Activated CD8-positive, alpha-beta memory T cell treated with anti-CD3 and anti-CD28 coated beads, Interleukin-2, amount 50 U/mL, for 24 hours (primary cell): ENCODE data around the gene RAB11FIP2.

Source experiments
- DNase-seq: peaks from one replicate; pipeline ENCODE4 v3.0.0-alpha.2; 2020; ENCODE audit errors: extremely low read depth

RAB11FIP2 gene

DNA sequence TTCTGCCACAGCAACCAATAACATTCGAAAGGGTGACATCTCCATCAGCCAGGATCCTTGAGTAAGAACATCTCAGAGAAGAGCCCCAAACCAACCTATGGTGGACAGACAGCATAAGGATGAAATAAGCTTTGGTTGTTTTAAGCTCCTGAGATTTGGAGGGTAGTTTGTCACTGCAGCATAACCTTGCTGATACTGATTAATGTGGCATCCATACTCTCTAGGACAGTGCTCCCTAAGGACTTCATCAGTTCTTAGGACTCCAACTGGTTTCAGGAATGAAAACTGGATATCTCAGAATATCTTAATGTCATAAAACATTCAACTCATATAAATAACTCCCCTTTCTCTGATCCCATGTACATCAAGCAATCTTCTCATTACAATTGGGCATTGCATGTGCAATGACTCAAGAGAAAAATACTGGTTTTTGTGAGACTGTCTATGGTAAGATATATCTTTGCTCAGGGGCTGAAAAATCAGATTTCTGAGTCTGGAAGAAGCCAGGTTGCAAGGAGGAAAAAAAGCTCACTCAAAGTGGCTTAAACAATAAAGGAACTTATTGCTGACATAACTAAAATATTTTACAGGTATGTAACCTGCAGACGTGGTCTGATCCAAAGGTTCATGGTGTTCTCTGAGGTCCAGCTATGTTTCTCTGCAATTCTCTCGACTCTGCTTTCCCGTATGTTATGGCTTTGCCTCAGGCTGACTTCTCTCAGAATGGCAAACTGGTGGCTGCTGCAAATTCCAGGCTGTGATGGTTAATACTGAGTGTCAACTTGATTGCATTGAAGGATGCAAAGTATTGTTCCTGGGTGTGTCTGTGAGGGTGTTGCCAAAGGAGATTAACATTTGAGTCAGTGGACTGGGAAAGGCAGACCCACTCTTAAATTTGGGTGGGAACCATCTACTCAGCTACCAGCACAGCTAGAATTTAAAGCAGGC, 65.7 kb downstream of the RAB11FIP2 start:
- DNase-seq = no peak

DNA sequence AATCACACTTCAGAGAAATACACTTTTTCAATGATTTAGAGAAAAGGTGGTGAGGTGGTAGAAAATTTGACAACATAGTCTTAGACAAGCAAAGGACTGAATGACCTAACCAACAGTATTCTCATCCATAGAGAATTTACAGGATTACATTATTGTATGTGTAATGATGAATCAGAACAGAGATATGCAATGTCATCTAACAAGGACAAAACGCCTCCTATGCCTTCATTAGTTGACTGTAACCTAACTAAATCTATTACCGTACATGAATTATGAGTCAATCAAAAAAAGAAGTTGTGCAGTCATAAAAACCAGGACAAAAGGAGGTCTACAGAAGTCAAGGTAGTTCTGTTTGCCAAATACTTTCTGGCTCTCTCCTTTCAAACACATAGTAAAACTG, 66.5 kb downstream of the RAB11FIP2 start:
- no peak for DNase-seq

DNA sequence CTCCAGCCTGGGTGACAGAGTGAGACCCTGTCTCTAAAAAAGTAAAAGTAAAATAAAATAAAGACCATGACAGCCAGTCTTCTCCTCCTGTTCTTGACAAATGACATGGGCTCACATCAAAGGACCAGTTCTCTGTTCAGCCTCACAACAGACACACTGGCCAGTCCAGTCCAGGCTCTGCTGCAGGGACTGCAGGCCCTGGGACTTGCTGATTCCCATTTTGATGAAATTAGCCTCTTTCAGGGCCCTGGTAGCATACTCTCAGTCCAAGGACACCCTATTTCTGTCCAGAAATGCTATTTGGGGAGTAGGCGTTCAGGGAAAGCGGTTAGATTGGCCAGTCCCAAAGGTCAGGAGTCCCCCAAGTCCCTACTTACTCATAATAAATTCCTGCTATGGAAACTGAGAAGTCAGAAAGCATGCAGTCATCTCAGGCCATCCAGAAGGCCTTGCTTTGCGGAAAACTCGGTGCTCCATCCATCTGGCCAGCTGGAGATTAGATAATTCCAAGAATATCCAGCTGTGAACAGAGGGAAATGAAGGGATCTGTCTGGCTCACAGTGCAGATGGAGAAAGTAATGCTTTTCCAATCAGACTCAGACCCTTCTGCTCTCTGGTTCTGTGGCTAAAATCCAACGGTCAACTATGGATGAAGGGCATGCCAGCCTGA, 74.4 kb downstream of the RAB11FIP2 start:
- no peak for DNase-seq

DNA sequence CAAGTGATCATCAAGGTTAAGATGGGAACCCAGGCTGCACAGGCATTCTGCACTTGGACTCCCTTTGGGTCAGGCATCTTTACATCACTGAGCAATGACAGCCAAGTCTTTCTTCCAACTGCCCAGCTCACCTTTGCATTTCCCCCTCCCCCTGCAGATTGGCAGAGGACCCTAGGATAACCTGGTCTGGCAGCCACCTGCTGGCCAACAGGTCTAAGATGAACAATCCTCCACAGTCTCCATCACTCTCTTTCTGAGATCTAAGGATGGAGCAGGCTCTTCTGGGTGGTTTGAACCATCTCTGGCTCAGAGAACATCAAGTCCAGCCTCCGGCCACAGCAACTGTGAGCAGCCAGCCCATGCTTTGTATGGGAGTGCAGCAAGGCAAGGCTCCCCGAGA, 75.8 kb downstream of the RAB11FIP2 start:
- no peak for DNase-seq

DNA sequence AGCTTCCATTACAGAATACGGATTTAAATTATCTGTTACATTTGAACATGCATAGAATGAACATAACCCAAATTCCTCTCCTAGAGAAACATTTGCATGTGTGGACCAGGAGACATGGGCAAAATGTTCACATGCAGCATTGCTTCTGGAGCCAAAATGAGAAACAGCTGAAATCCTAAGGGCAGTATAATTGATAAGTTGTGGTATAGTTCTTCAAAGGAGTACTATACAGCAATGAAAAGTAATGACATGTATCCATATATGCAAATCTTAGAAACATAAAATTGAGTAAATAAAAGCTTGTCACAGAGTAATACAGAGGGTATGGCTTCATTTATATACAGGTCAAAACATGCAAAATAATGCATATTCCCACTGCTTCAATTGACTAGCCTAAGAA, 77.1 kb downstream of the RAB11FIP2 start:
- no peak for DNase-seq

DNA sequence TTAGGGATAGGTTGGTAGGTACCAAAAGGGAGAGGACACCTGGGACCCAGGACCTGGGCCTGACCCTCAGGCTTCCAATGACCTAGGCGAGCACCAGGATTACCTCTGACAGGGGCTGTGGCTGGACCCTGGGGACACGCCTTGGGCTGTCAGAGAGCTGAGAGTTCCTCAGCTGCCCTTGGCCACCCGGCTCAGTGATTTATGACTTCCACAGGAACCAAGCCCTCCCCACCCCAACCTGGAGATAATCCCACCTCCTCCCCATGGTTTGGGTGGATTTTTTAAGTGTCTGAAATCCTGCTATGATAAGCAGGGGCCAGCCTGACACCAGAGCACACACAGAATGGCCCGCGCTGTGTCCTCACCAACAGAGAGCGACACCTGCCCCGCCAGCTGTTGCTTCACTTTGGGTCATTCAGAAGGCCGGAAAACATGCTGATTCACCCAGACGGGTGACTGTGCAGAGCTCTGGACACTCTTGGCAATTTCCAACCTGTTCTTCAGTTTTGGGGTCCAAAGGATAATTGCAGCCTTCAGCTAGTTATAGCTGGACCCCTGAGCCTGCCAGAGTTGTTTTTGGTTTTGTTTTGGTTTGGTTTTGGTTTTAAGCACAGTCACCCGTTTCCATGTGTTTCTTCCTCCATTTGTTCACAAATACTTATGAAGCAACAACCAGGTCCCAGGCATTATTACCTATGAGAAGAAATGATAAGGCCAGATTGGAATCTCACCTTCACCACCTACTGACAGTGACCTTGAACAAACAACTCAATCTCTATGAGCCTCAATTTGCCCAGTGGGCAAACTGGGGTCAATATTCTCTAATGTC, 78.2 kb downstream of the RAB11FIP2 start:
- DNase-seq = no peak

DNA sequence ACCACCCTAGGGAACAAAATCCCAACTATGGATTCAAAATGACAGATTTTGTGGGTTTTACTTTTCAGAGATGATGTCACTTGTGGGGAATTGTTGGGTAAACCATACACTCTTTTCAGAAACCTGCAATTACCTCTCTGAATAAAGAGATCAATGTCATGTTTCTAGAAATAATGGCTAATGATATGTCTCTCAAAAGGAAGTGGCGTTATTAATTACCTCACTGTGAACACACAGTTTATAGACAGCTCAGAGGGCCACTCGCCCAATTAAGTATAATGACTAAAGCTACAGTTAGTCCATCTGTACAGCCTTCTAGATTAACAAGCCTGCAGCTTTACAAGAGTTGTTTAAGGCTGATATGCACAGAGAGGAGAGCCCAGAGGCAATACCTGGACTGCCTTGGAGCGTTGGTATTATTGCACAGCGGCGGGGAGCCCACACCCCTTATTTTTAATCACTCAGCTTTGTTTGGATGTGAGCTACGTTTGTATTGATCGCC, 79.5 kb downstream of the RAB11FIP2 start:
- DNase-seq = no peak

DNA sequence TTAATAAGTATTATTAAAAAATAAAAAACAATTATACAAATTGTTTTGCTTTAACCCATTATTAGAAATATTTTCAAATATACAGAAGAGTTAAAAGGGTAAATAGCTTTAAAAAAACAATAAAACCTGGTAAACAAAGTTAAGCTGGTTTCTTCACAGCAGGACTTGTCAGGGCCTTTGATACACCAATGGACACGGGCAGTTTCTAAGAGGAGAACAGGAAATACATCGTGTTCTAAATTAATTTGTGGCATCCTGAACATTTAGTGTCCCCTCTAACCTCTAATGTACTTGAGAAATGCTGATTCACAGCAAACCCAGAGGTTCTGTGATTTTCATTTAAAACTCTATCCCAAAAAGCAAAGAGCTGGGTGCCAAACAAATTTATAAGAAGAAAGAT, 80.8 kb downstream of the RAB11FIP2 start:
- DNase-seq = no peak

DNA sequence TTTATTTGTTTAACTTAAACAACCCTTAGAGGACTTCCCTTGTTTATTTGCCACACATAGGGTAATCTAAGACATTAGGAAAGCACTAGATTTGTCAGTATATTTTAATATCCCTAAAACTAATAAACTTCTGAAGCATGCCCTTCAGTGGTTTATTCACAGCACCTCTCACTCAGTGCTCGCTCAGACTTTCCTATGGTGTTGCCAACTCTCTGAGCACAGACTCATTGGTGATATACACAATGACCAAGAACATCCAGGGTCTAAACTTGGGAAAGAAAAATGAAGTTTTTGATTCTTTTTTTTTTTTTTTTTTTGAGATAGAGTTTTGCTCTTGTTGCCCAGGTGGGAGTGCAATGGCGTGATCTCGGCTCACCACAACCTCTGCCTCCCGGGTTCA, 82.2 kb downstream of the RAB11FIP2 start:
- no peak for DNase-seq

DNA sequence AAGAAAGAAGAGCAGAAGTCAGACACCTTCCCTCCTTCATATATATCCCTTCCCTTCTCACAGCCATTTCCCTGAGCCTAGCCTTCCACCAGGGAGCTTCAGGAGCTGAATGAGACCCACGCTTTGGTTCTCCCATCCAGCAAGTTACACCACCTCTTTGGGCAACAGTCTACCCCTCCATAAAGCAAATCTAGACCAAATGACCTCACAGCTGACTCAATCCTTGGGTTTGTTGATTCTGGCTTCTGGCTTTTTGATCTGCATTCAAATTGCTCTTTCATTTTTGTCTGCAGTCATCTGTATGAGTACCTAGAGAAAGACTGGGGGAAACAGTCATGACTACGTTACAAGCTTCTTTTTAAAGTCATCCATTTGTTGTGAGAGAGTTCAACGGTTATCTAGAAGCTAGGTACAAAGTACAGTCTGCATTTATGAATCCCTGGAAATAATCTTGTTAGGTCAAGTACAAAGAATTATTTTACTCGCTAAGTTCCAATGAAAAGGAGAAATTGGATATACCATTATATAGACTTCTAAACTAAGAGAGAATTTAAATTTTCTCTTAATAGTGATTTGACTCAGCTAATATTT, 86.3 kb downstream of the RAB11FIP2 start:
- no peak for DNase-seq

DNA sequence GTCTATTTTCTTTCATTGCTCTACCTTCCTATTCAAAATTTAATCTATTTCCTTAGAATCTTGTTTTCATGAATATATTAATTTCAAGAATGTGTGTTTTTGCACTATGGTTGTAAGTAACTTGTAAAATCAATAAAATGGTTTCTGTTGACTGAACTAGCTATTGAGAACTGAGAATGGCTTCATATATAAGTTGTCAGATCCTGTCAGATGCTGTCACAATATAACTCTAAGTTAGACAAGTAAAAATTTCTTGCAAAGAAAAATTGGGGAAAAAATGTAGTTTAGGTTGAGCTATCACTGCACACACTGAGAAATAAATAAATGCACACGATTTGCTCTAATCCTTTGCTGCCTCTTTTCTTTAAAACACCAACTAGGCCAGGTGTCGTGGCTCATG, 89.8 kb downstream of the RAB11FIP2 start:
- no peak for DNase-seq

DNA sequence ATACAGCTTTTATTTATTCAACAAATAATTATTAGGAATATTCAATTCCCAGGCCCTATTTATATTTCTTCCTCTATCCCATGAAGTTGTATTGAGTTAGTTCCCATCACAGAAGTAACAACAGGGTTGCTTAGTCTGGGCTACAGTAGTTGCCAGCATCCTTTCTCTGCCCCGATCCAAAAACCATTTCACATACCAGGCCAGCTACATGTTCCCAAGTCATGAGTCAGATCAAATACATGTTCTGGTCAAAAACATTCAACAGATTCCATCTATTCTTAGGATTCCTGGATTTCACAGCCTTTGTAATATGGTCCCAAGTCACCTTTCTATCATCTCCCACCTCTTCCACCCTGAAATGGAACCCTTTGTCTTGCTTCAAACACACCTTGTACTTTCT, 91.6 kb downstream of the RAB11FIP2 start:
- DNase-seq = no peak
